Thymus (tissue), 11 donors: ENCODE data around the gene PTPRU. TPM values are rescaled to one million over a fixed set of nuclear protein-coding genes. Genes with fewer than 3 reads are reported as not detected.

Experiments used
- DNase-seq, 9 donors: peaks; one replicate each; pipeline ENCODE4 v3.0.0-alpha.2; 2013; ENCODE audit warnings: low spot score in 9 of 9, low read depth in 6 of 9, missing footprints in 1 of 9
- H3K27ac ChIP-seq, 2 donors: one replicate each; pipeline ENCODE4 v1.5.1; 2013; ENCODE audit warnings: control low read depth in 1 of 2, low read depth in 1 of 2, low read length in 1 of 2, mild to moderate bottlenecking in 1 of 2, moderate library complexity in 1 of 2
- H3K27me3 ChIP-seq, 2 donors: one replicate each; pipeline ENCODE4 v1.5.1; 2013; ENCODE audit warnings: low read length in 1 of 2; ENCODE audit not compliant: control insufficient read depth in 2 of 2, insufficient read depth in 1 of 2
- H3K36me3 ChIP-seq, 2 donors: one replicate each; pipeline ENCODE4 v1.5.1; 2013; ENCODE audit warnings: low read length in 1 of 2, mild to moderate bottlenecking in 1 of 2, moderate library complexity in 1 of 2; ENCODE audit not compliant: control insufficient read depth in 2 of 2, insufficient read depth in 2 of 2
- H3K4me1 ChIP-seq, 2 donors: one replicate each; pipeline ENCODE4 v1.5.1; 2013; ENCODE audit warnings: low read length in 2 of 2; ENCODE audit not compliant: control insufficient read depth in 2 of 2, insufficient read depth in 2 of 2
- H3K4me3 ChIP-seq, 2 donors: one replicate each; pipeline ENCODE4 v1.5.1; 2013; ENCODE audit warnings: low read length in 2 of 2, control low read depth in 1 of 2, mild to moderate bottlenecking in 1 of 2
- H3K9me3 ChIP-seq, 2 donors: one replicate each; pipeline ENCODE4 v1.5.1; 2013; ENCODE audit warnings: low read length in 1 of 2, mild to moderate bottlenecking in 1 of 2; ENCODE audit not compliant: control insufficient read depth in 2 of 2, insufficient read depth in 1 of 2
- WGBS: extraction: QIAGEN DNeasy Blood & Tissue Kit; methylation state at CpG from one replicate; pipeline ENCODE4 v1.1.7; 2013; 5-methylcytosine and 5-hydroxymethylcytosine counted together
- polyA plus RNA-seq: library from polyadenylated mRNA; stranded (reverse); fragments of 200-250 nt; gene quantifications from one replicate; pipeline ENCODE4 v1.2.3, GENCODE V29; 2013
- total RNA-seq: library from RNA; stranded (reverse); fragments of 120-200 nt; gene quantifications from one replicate; pipeline ENCODE4 v1.2.4, GENCODE V29; 2013
- donor health status: healthy.

The PTPRU gene
- total and polyA plus RNA-seq, 2 donors, result 5.5 to 6.3 TPM

DNA sequence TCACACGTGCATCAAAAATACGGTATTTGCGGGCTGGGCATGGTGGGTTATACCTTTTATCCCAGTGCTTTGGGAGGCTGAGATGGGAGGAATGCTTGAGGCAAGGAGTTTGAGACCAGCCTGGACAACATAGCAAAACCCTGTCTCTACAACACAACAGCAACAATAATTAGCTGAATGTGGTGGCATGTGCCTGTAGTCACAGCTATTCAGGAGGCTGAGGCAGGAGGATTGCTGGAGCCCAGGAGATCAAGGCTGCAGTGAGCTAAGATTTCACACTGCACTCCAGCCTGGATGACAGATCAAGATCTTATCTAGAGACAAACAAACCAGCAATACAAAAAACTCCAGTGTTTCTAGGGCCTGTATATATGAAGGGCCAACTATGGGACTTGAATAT, 30.6 kb downstream of the PTPRU start:
- DNase-seq, result no peak
- Histone ChIP-seq H3K27ac (no peak overlapping the region), H3K27me3 (peaks cover 0 to 2% of the 10 kb centered on the region in 2 donors), H3K4me3 (no peak overlapping the region), H3K4me1 (no peaks in the 10 kb centered on the region), H3K9me3 (no peaks in the 10 kb centered on the region), H3K36me3 (no peaks in the 10 kb centered on the region)
- 98% methylated on average over 3 of the region's 3 CpGs for WGBS

DNA sequence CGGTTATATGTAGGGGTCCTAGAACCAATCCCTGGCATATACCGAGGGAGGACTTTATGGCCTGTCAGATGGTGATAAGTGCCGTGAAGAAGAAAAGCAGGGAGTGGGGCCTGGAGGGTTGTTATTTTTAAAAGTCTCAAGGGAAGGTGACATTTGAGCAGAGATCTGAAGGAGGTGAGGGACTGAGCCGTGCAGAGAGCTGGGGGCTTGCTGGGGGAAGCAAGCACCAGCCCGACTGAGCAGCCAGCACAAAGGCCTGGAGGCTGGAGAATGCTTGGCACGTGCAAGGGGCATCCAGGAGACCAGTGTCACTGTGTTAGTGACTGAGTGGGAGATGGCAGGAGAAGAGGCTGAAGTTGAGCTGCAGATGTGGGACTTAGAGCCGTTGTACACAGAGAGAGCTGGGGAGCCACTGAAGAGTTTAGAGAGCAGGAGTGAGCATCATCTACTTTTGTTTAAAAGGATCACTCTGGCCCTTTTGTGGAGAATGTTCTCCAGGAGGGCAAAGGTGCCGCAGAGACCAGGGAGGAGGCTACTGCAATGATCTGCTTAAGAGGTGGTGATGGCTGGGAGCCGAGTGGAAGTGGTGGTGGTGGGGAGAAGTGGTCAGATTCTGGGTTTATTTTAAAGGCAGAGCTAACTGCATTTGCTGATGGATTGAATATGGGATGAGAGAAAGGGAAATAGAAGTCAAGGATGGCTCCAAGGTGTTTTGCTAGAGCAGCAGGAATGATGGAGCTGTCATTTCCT, 31.2 kb downstream of the PTPRU start:
- no peak for DNase-seq
- H3K9me3 ChIP-seq, result no peaks in the 10 kb centered on the region
- 68% methylated on average over 9 of the region's 9 CpGs for WGBS
- H3K4me3 ChIP-seq, result no peak overlapping the region
- H3K4me1 ChIP-seq, result no peaks in the 10 kb centered on the region
- no peaks in the 10 kb centered on the region for H3K36me3 ChIP-seq
- H3K27ac ChIP-seq, result no peak overlapping the region
- H3K27me3 ChIP-seq, result peaks cover 0 to 2% of the 10 kb centered on the region in 2 donors

DNA sequence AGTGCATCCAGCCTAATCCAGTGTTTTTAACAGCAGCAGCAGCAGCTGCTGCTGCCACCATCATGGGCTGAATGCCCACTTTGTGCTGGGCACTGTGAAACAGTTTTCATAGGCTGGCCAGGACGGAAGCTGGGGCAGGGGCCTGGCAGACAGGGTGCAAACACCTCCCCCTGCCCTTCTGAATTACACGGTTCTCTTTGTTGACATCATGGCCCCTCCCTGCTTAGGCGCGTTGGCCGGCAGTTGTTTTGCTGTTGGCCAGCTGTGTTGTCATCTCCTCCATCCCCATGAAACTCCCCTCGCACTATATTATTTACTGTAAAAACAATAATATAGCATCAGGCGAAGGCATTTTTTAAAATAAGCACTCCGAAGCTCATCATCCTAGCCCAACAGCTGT, 33.1 kb downstream of the PTPRU start:
- Histone ChIP-seq H3K4me3 (no peak overlapping the region), H3K4me1 (no peaks in the 10 kb centered on the region), H3K9me3 (no peaks in the 10 kb centered on the region), H3K27ac (no peak overlapping the region), H3K36me3 (no peaks in the 10 kb centered on the region), H3K27me3 (peaks cover 0 to 2% of the 10 kb centered on the region in 2 donors)
- DNase-seq, result no peak
- WGBS, result 82% methylated on average over 8 of the region's 8 CpGs

DNA sequence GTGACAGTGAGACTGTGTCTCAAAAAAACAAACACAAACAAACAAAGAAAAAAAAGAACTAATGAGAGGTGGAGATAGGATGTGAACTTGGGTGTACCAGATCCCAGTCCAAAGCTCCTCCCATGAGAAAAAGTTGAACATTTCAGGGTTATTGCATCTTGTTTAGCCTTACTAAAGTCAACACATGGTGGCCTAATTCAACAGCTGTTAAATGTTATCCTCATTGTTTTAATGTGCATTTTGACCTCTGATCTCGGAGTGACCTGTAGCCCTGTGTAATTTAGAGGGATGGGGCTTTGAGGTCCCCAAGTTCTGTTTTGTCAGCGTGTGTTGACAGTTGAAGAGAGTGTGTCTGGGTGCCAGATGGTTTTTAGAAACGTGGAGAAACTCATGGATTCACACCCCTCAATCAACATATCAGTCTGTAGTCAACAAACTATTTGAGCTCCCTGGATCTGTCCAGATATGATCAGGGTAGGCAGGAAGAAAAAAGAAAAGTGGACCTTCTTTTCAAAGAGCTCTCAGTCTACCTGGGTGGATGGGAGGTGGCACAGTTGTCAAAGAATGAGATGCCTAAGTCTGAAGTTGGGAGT, 34.7 kb downstream of the PTPRU start:
- Histone ChIP-seq H3K36me3 (no peaks in the 10 kb centered on the region), H3K4me3 (no peak overlapping the region), H3K4me1 (no peaks in the 10 kb centered on the region), H3K27me3 (peaks cover 0 to 2% of the 10 kb centered on the region in 2 donors), H3K9me3 (no peaks in the 10 kb centered on the region), H3K27ac (no peak overlapping the region)
- no peak for DNase-seq
- 70% methylated on average over 3 of the region's 3 CpGs for WGBS

DNA sequence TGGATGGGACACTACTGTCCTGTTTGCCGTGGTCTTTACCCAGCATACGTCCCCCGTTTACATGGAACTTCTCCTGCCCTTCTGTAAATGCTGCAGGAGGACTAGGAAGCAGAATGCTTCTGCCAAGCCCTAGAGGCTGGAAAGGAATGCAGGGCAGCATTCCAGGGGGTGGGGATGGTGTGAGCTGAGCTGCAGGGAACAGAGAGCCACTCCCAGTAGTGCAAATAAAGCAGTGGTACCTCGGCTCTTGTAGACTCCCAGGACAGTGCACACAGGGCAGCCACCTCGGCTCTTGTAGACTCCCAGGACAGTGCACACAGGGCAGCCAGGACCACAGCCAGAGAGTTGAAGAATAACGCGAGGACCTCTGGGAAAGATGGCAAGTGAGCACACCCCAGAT, 35.4 kb downstream of the PTPRU start:
- Histone ChIP-seq H3K27me3 (peaks cover 0 to 2% of the 10 kb centered on the region in 2 donors), H3K27ac (no peak overlapping the region), H3K4me1 (no peaks in the 10 kb centered on the region), H3K4me3 (no peak overlapping the region), H3K9me3 (no peaks in the 10 kb centered on the region), H3K36me3 (no peaks in the 10 kb centered on the region)
- WGBS, result 50% methylated on average over 7 of the region's 7 CpGs
- no peak for DNase-seq

DNA sequence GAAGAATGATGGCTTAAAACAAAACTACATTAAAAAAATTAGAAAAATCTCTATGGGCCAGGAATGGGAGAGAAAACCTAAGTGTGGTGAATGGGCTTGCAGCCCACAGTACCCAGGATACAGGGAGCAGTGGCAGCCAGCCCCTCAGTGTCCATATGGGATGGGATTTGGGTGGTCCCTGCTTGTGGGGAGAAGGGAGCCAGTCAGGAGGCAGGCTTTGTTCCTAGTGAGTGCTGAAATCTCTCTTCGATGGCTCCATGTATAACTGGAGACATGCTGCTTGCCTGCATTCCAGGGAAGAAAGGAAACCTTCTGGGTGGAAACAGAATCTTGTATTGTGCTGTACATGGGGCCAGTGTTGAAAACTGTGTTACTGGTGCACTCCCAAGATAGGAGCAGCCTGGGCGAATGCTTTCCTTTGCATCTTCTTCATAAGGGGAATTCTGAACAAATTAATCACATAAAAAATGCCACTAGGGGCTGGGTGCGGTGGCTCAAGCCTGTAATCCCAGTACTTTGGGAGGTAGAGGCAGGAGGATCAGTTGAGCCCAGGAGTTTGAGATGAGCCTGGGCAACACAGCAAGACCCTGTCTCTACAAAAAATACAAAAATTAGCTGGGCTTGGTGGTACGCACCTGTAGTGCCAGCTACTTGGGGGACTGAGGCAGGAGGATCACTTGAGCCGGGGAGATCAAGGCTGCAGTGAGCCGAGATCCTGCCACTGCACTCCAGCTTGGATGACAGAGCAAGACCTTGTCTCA, 36.0 kb downstream of the PTPRU start:
- H3K27ac ChIP-seq, result no peak overlapping the region
- no peaks in the 10 kb centered on the region for H3K9me3 ChIP-seq
- no peak for DNase-seq
- H3K4me3 ChIP-seq, result no peak overlapping the region
- WGBS, result 87% methylated on average over 6 of the region's 6 CpGs
- peaks cover 0 to 1% of the 10 kb centered on the region in 2 donors for H3K27me3 ChIP-seq
- H3K4me1 ChIP-seq, result no peaks in the 10 kb centered on the region
- no peaks in the 10 kb centered on the region for H3K36me3 ChIP-seq

DNA sequence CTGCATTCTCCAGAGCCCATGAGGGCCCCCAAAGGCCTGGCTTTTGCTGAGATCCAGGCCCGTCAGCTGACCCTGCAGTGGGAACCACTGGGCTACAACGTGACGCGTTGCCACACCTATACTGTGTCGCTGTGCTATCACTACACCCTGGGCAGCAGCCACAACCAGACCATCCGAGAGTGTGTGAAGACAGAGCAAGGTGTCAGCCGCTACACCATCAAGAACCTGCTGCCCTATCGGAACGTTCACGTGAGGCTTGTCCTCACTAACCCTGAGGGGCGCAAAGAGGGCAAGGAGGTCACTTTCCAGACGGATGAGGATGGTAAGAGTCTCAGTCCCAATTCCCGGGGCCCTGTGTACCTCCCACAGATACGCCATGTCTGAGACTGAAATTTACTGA, 39.1 kb downstream of the PTPRU start:
- H3K4me3 ChIP-seq, result no peak overlapping the region
- WGBS, result 97% methylated on average over 14 of the region's 14 CpGs
- H3K27ac ChIP-seq, result no peak overlapping the region
- no peak for DNase-seq
- H3K9me3 ChIP-seq, result no peaks in the 10 kb centered on the region
- no peaks in the 10 kb centered on the region for H3K27me3 ChIP-seq
- H3K36me3 ChIP-seq, result no peaks in the 10 kb centered on the region
- no peaks in the 10 kb centered on the region for H3K4me1 ChIP-seq

DNA sequence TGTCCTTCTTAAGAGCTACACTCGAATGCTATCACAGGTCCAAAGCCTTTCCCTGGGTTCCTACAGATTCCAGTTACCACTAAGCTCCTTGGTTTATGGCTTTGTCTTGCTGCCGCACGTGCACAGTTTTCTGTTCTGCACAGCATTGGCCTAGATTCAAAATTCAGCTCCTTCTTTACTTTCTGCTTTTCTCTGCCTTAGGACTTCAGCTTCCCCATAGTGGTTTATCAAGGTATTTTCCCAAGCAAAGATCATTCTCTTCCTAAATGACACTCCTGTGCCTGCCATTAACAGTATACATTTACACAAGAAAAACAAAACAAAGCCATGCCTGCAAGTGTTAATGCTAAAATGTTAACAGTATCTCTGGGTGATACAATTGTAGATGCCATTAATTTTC, 41.8 kb downstream of the PTPRU start:
- Histone ChIP-seq H3K27ac (no peak overlapping the region), H3K9me3 (no peaks in the 10 kb centered on the region), H3K27me3 (no peaks in the 10 kb centered on the region), H3K4me3 (no peak overlapping the region), H3K4me1 (peaks cover 0 to 3% of the 10 kb centered on the region in 2 donors), H3K36me3 (no peaks in the 10 kb centered on the region)
- 74% methylated on average over 3 of the region's 3 CpGs for WGBS
- DNase-seq, result no peak

DNA sequence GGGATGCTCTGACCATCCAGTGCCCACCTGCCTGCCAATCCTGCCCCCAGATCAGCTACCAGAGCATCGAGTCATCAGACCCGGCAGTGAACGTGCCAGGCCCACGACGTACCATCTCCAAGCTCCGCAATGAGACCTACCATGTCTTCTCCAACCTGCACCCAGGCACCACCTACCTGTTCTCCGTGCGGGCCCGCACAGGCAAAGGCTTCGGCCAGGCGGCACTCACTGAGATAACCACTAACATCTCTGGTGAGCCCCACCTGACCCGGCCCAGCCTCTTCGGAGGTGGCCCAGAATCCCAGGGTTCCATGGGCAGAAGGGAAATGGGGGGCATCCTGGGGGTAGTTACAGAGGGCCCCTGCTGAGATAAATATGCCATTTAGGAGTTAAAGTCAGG, 43.1 kb downstream of the PTPRU start:
- 97% methylated on average over 13 of the region's 13 CpGs for WGBS
- H3K9me3 ChIP-seq, result no peaks in the 10 kb centered on the region
- no peak for DNase-seq
- no peak overlapping the region for H3K4me3 ChIP-seq
- no peaks in the 10 kb centered on the region for H3K36me3 ChIP-seq
- peaks cover 0 to 8% of the 10 kb centered on the region in 2 donors for H3K4me1 ChIP-seq
- H3K27me3 ChIP-seq, result no peaks in the 10 kb centered on the region
- no peak overlapping the region for H3K27ac ChIP-seq
